Measurements from ENCODE around the gene GDF11.

DNA sequence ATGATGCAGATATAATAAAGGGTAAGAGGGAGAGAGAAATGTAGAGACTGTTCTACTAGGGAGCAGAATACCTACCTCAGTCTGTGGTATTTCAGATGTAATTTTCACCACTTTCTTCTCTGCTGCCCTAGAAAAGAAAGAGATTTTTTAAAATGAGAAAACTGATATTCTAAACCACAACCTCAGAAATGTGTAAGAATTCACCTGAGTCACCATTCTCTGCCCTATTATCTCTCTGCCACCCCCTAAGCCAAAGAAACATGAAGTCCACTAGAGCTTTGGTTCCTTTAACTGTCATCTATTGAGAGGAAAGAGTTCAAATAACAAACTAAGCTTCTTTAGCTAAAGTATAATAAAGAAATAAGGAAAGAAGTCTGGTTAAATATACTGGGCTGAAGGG is 53.0 kb downstream of the GDF11 start:
- TF ChIP-seq, protein P1, sequence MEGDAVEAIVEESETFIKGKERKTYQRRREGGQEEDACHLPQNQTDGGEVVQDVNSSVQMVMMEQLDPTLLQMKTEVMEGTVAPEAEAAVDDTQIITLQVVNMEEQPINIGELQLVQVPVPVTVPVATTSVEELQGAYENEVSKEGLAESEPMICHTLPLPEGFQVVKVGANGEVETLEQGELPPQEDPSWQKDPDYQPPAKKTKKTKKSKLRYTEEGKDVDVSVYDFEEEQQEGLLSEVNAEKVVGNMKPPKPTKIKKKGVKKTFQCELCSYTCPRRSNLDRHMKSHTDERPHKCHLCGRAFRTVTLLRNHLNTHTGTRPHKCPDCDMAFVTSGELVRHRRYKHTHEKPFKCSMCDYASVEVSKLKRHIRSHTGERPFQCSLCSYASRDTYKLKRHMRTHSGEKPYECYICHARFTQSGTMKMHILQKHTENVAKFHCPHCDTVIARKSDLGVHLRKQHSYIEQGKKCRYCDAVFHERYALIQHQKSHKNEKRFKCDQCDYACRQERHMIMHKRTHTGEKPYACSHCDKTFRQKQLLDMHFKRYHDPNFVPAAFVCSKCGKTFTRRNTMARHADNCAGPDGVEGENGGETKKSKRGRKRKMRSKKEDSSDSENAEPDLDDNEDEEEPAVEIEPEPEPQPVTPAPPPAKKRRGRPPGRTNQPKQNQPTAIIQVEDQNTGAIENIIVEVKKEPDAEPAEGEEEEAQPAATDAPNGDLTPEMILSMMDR (IDR thresholded peaks at IDR 0.05): no peak
- no peak for TF ChIP-seq POLR2A (IDR thresholded peaks at IDR 0.05)

Data from uterus (tissue), 2 donors.